Brain microvascular endothelial cell (primary cell): Measurements from ENCODE around the gene ITGB8.

Experiments
- DNase-seq: peaks from one replicate; pipeline ENCODE4 v3.0.0-alpha.2; 2020
- H3K27ac ChIP-seq: fragments of 250-450 bp; sonication (Bioruptor Pico); 2 replicates; pipeline ENCODE4 v1.5.1; 2020; ENCODE audit warnings: mild to moderate bottlenecking, moderate library complexity
- H3K27me3 ChIP-seq: fragments of 250-450 bp; sonication (Bioruptor Pico); replicated peaks from 2 replicates; pipeline ENCODE4 v1.5.1; 2020; ENCODE audit warnings: mild to moderate bottlenecking
- H3K36me3 ChIP-seq: fragments of 250-450 bp; sonication (Bioruptor Pico); replicated peaks from 2 replicates; pipeline ENCODE4 v1.5.1; 2020; ENCODE audit warnings: mild to moderate bottlenecking
- H3K4me3 ChIP-seq: 2 replicates; pipeline ENCODE4 v1.5.1; 2011; ENCODE audit warnings: low read depth, mild to moderate bottlenecking, control low read depth, low read length, moderate library complexity
- in situ Hi-C: cut with HindIII; loops from 2 replicates; pipeline ENCODE4 v1.10.0; 2017; ENCODE audit warnings: low sequenced_read_pairs, low pct_ligation_motif_present
- TF ChIP-seq, protein P1 (sequence below): IDR thresholded peaks from 2 replicates; pipeline ENCODE4 v1.5.1; 2011; ENCODE audit warnings: low read depth, mild to moderate bottlenecking, moderate library complexity, low read length, control low read depth, inconsistent platforms; ENCODE audit errors: missing control alignments

ITGB8 gene

DNA sequence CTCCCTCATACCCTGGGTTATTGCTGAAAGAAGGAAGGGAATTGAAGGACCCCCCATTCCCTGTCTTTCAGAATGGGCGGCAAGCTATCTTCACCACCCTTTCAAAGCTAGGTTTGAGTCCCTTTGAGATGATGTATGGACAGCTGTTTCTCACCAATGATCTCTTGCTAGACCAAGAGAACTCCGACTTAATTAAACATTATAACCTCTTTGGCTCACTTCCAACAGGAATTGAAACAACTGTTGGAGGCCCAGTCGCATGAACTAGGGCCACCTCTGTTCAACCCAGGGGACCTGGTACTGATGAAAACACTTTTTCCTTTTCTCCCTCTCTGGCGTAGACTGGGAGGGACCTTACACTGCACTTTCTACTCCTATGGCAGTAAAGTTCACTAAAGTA is 110.6 kb downstream of the ITGB8 start:
- Histone ChIP-seq H3K27ac (no peak overlapping the region), H3K36me3 (no peaks in the 10 kb centered on the region), H3K4me3 (no peak overlapping the region), H3K27me3 (no peaks in the 10 kb centered on the region)
- TF ChIP-seq, protein P1, sequence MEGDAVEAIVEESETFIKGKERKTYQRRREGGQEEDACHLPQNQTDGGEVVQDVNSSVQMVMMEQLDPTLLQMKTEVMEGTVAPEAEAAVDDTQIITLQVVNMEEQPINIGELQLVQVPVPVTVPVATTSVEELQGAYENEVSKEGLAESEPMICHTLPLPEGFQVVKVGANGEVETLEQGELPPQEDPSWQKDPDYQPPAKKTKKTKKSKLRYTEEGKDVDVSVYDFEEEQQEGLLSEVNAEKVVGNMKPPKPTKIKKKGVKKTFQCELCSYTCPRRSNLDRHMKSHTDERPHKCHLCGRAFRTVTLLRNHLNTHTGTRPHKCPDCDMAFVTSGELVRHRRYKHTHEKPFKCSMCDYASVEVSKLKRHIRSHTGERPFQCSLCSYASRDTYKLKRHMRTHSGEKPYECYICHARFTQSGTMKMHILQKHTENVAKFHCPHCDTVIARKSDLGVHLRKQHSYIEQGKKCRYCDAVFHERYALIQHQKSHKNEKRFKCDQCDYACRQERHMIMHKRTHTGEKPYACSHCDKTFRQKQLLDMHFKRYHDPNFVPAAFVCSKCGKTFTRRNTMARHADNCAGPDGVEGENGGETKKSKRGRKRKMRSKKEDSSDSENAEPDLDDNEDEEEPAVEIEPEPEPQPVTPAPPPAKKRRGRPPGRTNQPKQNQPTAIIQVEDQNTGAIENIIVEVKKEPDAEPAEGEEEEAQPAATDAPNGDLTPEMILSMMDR: no peak
- no peak for DNase-seq
- in situ Hi-C loops: no loop called here

DNA sequence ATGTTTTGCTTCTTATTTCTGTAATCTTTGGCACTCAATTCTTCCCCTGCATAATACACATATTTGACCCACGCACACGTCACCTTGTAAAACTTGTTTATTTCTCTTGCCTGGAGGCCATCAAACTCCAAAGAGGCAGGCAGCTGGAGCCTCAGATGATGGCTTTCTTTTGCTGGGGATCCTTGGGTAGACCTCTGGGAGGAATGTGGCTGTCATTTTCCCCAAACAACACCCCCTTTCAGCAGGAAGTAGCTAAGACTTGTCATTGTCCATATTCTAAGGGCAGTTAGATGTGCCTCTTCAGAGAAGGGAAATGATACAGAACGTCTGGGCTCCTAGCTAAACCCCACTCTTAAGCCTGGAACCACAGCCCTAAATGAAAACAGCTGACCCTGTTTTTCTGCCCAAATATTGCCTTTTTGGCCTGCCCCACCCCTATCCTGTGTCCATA is 111.3 kb downstream of the ITGB8 start:
- Histone ChIP-seq H3K4me3 (no peak overlapping the region), H3K27ac (no peak overlapping the region), H3K36me3 (no peaks in the 10 kb centered on the region), H3K27me3 (no peaks in the 10 kb centered on the region)
- in situ Hi-C loops: no loop called here
- DNase-seq: no peak
- TF ChIP-seq, protein P1: no peak

DNA sequence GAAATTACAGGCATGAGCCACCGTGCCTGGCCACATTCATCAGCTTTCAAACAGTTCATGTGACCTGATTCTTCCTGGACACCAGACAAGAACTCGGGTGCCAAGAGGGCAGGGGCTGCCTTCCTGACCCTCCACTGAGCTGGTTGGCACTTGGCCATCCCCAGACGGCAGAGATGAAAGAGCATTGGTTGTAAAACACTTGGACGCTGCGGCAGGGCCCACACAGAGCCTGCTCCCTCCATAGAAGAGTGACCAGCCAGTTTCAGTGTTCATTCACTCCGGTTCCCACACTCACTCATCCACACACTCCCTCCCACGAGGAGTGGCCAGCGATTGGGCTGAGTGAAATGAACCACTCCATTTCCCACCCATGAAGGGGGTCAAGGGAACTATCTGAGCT is 112.3 kb downstream of the ITGB8 start:
- H3K36me3 ChIP-seq: no peaks in the 10 kb centered on the region
- no peak overlapping the region for H3K4me3 ChIP-seq
- TF ChIP-seq, protein P1: no peak
- no peaks in the 10 kb centered on the region for H3K27me3 ChIP-seq
- DNase-seq: no peak
- in situ Hi-C loops: no loop called here
- H3K27ac ChIP-seq: no peak overlapping the region

DNA sequence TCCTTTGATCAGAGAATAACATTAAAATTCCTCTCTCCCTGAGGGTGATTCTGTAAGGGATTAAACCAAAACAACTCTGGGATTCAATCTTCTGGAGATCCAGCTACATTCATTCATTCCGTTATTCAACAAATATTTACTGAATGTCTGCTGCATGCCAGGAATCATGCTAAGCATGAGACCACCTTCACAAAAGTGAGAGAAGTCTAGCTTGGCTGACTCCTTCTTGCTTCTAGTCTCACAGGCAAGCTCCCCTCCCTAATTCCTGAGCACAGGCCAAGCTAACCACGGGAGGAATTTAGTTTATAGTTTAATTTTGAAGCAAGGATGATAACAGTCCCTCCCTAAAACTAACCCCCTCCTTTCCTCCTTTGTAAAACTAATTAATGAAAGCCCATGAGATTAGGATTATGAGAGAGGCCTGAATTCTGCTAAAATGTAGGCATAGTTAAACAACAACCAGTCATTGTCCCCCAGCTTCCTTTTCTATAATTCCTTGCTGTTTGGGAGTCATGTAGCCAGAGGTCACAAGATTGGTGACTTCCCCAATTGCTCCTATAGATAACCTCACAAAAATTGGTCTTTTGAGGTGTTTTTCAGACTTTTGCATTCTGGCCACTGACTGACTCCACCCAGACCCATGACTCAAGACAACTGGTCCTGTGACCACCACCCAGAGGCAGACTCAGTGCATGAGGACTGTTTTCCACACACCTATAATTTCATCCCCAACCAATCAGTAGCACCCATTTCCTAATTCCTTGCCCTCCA is 113.5 kb downstream of the ITGB8 start:
- in situ Hi-C loops: no loop called here
- TF ChIP-seq, protein P1: no peak
- no peak for DNase-seq
- Histone ChIP-seq H3K27ac (no peak overlapping the region), H3K27me3 (no peaks in the 10 kb centered on the region), H3K36me3 (no peaks in the 10 kb centered on the region), H3K4me3 (no peak overlapping the region)

DNA sequence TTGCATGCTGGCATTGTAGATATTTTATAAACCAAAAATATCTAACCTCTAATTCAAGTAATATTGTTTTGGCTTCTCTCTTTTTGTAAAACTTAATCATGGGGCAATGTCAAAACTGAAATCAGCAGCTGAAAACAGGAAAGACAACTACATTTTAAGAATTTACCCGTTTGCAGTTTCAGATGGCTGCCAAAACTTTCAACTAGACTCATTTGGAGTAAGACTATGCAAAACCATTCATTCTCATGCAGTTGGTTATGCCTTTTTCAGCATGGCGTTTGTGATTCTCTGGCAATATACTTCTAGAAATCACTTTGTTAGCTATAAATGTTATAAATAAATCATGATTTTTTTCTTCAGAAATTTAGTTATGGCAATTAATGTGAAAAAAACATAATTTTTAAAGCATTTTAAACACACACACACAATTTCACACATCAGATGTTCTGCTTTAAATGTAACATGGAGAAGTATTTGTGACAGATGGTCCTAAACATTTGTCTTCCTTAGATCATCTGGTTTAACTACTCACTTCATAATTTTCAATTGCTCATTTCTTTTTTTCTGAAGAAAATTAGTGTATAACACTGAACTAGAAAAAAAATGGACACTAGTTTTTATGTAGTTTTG is 116.4 kb downstream of the ITGB8 start:
- in situ Hi-C loops: no loop called here
- H3K4me3 ChIP-seq: no peak overlapping the region
- no peak for DNase-seq
- H3K27me3 ChIP-seq: no peaks in the 10 kb centered on the region
- H3K27ac ChIP-seq: no peak overlapping the region
- TF ChIP-seq, protein P1: no peak
- no peaks in the 10 kb centered on the region for H3K36me3 ChIP-seq
